H1 (cell line): ENCODE data around the gene MYH11. TPM values are rescaled to one million over a fixed set of nuclear protein-coding genes. Genes with fewer than 3 reads are reported as not detected.

Experiments used
- CTCF ChIA-PET: fragments of 300-600 bp; sonication (Branson Sonifier 250); formaldehyde crosslinking; loops from one replicate; lab custom pipeline; 2021; ENCODE audit not compliant: partially characterized antibody; lab: Charles Lee
- POLR2A ChIA-PET: fragments of 300-600 bp; sonication (Branson Sonifier 250); formaldehyde crosslinking; loops from one replicate; lab custom pipeline; 2021; ENCODE audit warnings: inconsistent platforms; ENCODE audit not compliant: partially characterized antibody; lab: Charles Lee
- DNase-seq, 2 experiments: peaks; one replicate each; pipeline versions ENCODE4 v3.0.0 to v3.0.0-alpha.2; 2010 to 2022; ENCODE audit warnings: low spot score in 2 of 2, low read depth in 1 of 2, mixed read lengths in 1 of 2
- FAIRE-seq: peaks from 2 replicates; lab custom pipeline; 2011; peaks lifted over from hg19 to GRCh38; lab: Jason Lieb, UNC
- H2AFZ ChIP-seq: 2 replicates; pipeline ENCODE4 v1.8.1; 2012; ENCODE audit warnings: low read length, inconsistent platforms
- H2AK5ac ChIP-seq: 2 replicates; pipeline ENCODE4 v1.6.1; 2013; ENCODE audit warnings: low read depth, low read length
- H2BK120ac ChIP-seq: replicated peaks from 2 replicates; pipeline ENCODE3; 2013; ENCODE audit warnings: low read depth, low read length, inconsistent platforms
- H2BK12ac ChIP-seq: 2 replicates; pipeline ENCODE4 v1.6.1; 2013; ENCODE audit warnings: low read depth, low read length
- H2BK15ac ChIP-seq: 2 replicates; pipeline ENCODE4 v1.6.1; 2013; ENCODE audit warnings: low read length
- H2BK20ac ChIP-seq: 2 replicates; pipeline ENCODE4 v1.6.1; 2013; ENCODE audit warnings: low read length
- H2BK5ac ChIP-seq: 2 replicates; pipeline ENCODE4 v1.6.1; 2013; ENCODE audit warnings: low read depth, low read length
- H3K14ac ChIP-seq: 2 replicates; pipeline ENCODE4 v1.6.1; 2013; ENCODE audit warnings: inconsistent platforms; ENCODE audit not compliant: insufficient read length
- H3K18ac ChIP-seq: 2 replicates; pipeline ENCODE4 v1.6.1; 2013; ENCODE audit warnings: low read length; ENCODE audit errors: extremely low read depth
- H3K23ac ChIP-seq: 2 replicates; pipeline ENCODE4 v1.6.1; 2013; ENCODE audit warnings: inconsistent platforms; ENCODE audit not compliant: insufficient read length
- H3K23me2 ChIP-seq: 2 replicates; pipeline ENCODE4 v1.6.1; 2013; ENCODE audit warnings: low read depth, low read length
- H3K27ac ChIP-seq: 2 replicates; pipeline ENCODE4 v1.6.1; 2011; ENCODE audit warnings: low read depth, low read length, inconsistent platforms
- H3K27me3 ChIP-seq, 4 experiments: replicated peaks in 1 of 4; 1 replicate in 1 of 4; 2 replicates in 3 of 4; pipeline versions ENCODE4 v1.6.1 to v1.8.1; 2011 to 2013; ENCODE audit warnings: low read length in 3 of 4, mild to moderate bottlenecking in 3 of 4, inconsistent platforms in 2 of 4, mixed read lengths in 2 of 4, moderate library complexity in 1 of 4; ENCODE audit not compliant: control insufficient read depth in 3 of 4, insufficient read depth in 3 of 4; ENCODE audit errors: extremely low read depth in 1 of 4
- H3K36me3 ChIP-seq, 4 experiments: 2 replicates each; pipeline versions ENCODE4 v1.6.1 to v1.8.1; 2011 to 2013; ENCODE audit warnings: mild to moderate bottlenecking in 4 of 4, low read length in 3 of 4, moderate library complexity in 2 of 4, control low read depth in 1 of 4, inconsistent platforms in 1 of 4; ENCODE audit not compliant: insufficient read depth in 4 of 4, control insufficient read depth in 2 of 4
- H3K4ac ChIP-seq: replicated peaks from 2 replicates; pipeline ENCODE3; 2013; ENCODE audit warnings: low read length, low read depth, mixed read lengths, inconsistent platforms; ENCODE audit not compliant: insufficient read length
- H3K4me1 ChIP-seq, 4 experiments: replicated peaks in 1 of 4; 1 replicate in 1 of 4; 2 replicates in 3 of 4; pipeline versions ENCODE4 v1.6.1 to v1.8.1; 2011 to 2013; ENCODE audit warnings: low read length in 3 of 4, inconsistent platforms in 2 of 4, mixed read lengths in 1 of 4; ENCODE audit not compliant: insufficient read depth in 4 of 4, control insufficient read depth in 3 of 4
- H3K4me2 ChIP-seq, 2 experiments: 2 replicates each; pipeline versions ENCODE4 v1.6.1 to v1.8.1; 2011 to 2013; ENCODE audit warnings: low read depth in 2 of 2, low read length in 2 of 2, control low read depth in 1 of 2, inconsistent platforms in 1 of 2, mild to moderate bottlenecking in 1 of 2; ENCODE audit not compliant: insufficient read depth in 1 of 2
- H3K4me3 ChIP-seq, 4 experiments: fragments of 200-600, 300-600 bp in 1 of 4; sonication (generic), shearing (Covaris generic), sonication (Bioruptor Twin) in 1 of 4; 2 replicates each; pipeline versions ENCODE4 v1.5.1 to v1.8.1; 2011 to 2016; ENCODE audit warnings: low read length in 4 of 4, low read depth in 3 of 4, control low read depth in 2 of 4, inconsistent platforms in 2 of 4, mild to moderate bottlenecking in 2 of 4, mixed read lengths in 1 of 4, moderate library complexity in 1 of 4; ENCODE audit not compliant: insufficient read depth in 2 of 4; ENCODE audit errors: extremely low read depth in 1 of 4
- H3K56ac ChIP-seq: replicated peaks from 2 replicates; pipeline ENCODE3; 2013; ENCODE audit warnings: low read depth, mild to moderate bottlenecking, mixed read lengths, low read length, inconsistent platforms; ENCODE audit not compliant: insufficient read length
- H3K79me1 ChIP-seq: 2 replicates; pipeline ENCODE4 v1.6.1; 2013; ENCODE audit warnings: low read depth, low read length, control low read depth
- H3K79me2 ChIP-seq, 2 experiments: 2 replicates each; pipeline versions ENCODE4 v1.6.1 to v1.8.1; 2012 to 2013; ENCODE audit warnings: low read length in 2 of 2, mild to moderate bottlenecking in 2 of 2, inconsistent platforms in 1 of 2; ENCODE audit not compliant: insufficient read depth in 2 of 2, control insufficient read depth in 1 of 2
- H3K9ac ChIP-seq, 4 experiments: replicated peaks in 1 of 4; 1 replicate in 1 of 4; 2 replicates in 3 of 4; pipeline versions ENCODE4 v1.6.1 to v1.8.1; 2011 to 2013; ENCODE audit warnings: low read depth in 3 of 4, low read length in 3 of 4, control low read depth in 2 of 4, mild to moderate bottlenecking in 2 of 4, moderate library complexity in 2 of 4, inconsistent platforms in 1 of 4; ENCODE audit errors: extremely low read depth in 1 of 4
- H3K9me3 ChIP-seq, 2 experiments: 2 replicates each; pipeline versions ENCODE4 v1.6.1 to v1.8.1; 2012 to 2013; ENCODE audit warnings: mild to moderate bottlenecking in 2 of 2, moderate library complexity in 2 of 2, control low read depth in 1 of 2, inconsistent platforms in 1 of 2, low read depth in 1 of 2, low read length in 1 of 2, mixed read lengths in 1 of 2; ENCODE audit not compliant: insufficient read depth in 2 of 2
- H4K20me1 ChIP-seq, 2 experiments: replicated peaks in 1 of 2; 2 replicates each; pipeline versions ENCODE3 to v1.8.1; 2011 to 2013; ENCODE audit warnings: inconsistent platforms in 2 of 2, low read length in 2 of 2, mild to moderate bottlenecking in 1 of 2; ENCODE audit not compliant: insufficient read depth in 2 of 2, control insufficient read depth in 1 of 2
- H4K5ac ChIP-seq: 2 replicates; pipeline ENCODE4 v1.6.1; 2013; ENCODE audit warnings: low read length, low read depth, mixed read lengths, inconsistent platforms; ENCODE audit not compliant: insufficient read length
- H4K8ac ChIP-seq: 2 replicates; pipeline ENCODE4 v1.8.0; 2013; ENCODE audit warnings: mild to moderate bottlenecking, moderate library complexity, low read length, inconsistent platforms; ENCODE audit not compliant: insufficient read depth; ENCODE audit errors: extremely low read depth
- H4K91ac ChIP-seq: replicated peaks from 2 replicates; pipeline ENCODE3; 2013; ENCODE audit warnings: low read length, mixed read lengths, inconsistent platforms; ENCODE audit not compliant: insufficient read length
- CBX8 ChIP-seq: fragments of 300-800, 300-1000 bp; sonication (generic); IDR thresholded peaks from 2 replicates; pipeline ENCODE4 v1.7.1; 2016; ENCODE audit warnings: low read depth, low read length, borderline replicate concordance
- CHD2 ChIP-seq: IDR thresholded peaks from 2 replicates; pipeline ENCODE4 v1.6.1; 2012; ENCODE audit warnings: low read length, improper control_type of control experiment
- CREB1 ChIP-seq: IDR thresholded peaks from 2 replicates; pipeline ENCODE4 v1.6.1; 2012; ENCODE audit warnings: inconsistent platforms
- GABPA ChIP-seq: IDR thresholded peaks from 2 replicates; pipeline ENCODE4 v1.6.1; 2011; ENCODE audit warnings: mild to moderate bottlenecking, low read length, moderate library complexity, borderline replicate concordance; ENCODE audit not compliant: insufficient read depth
- GTF2F1 ChIP-seq: IDR thresholded peaks from 2 replicates; pipeline ENCODE4 v1.6.1; 2012; ENCODE audit warnings: low read depth, low read length, improper control_type of control experiment, borderline replicate concordance
- KDM1A ChIP-seq: fragments of 200-600, 300-600 bp; sonication (generic); IDR thresholded peaks from 2 replicates; pipeline ENCODE4 v1.7.1; 2016; ENCODE audit warnings: mild to moderate bottlenecking, low read length, borderline replicate concordance
- KDM5A ChIP-seq: fragments of 200-600 bp; IDR thresholded peaks from 2 replicates; pipeline ENCODE4 v1.7.1; 2012; ENCODE audit warnings: mild to moderate bottlenecking, low read length, inconsistent platforms, mixed read lengths
- POLR2AphosphoS5 ChIP-seq: IDR thresholded peaks from 2 replicates; pipeline ENCODE4 v1.6.1; 2011; ENCODE audit warnings: low read depth, low read length
- SAP30 ChIP-seq: fragments of 300-600 bp; sonication (generic); IDR thresholded peaks from 2 replicates; pipeline ENCODE4 v1.7.1; 2012; ENCODE audit warnings: low read length, moderate library complexity, mild to moderate bottlenecking, inconsistent platforms; ENCODE audit not compliant: insufficient read depth, insufficient replicate concordance
- WGBS, 2 experiments: shearing (Covaris generic) in 1 of 2; methylation state at CpG; one replicate each; pipeline versions ENCODE4 v1.1.6 to v1.1.7; 2013 to 2015; ENCODE audit warnings: low lambda C conversion rate in 2 of 2, mixed read lengths in 2 of 2, inconsistent platforms in 1 of 2, low coverage in 1 of 2, missing lambda C conversion rate in 1 of 2; ENCODE audit not compliant: insufficient replicate concordance in 2 of 2, insufficient coverage in 1 of 2, insufficient read length in 1 of 2; ENCODE audit errors: extremely low coverage in 1 of 2, missing lambda C conversion rate in 1 of 2; 5-methylcytosine and 5-hydroxymethylcytosine counted together
- polyA plus RNA-seq, 7 experiments: library from polyadenylated mRNA; depleted of rRNA in 3 of 7; stranded (reverse) in 5 of 7; unstranded in 2 of 7; fragments of >200 nt in 5 of 7; fragments of 200-250 nt in 2 of 7; gene quantifications; 1 replicate in 5 of 7; 2 replicates in 1 of 7; 4 replicates in 1 of 7; pipeline versions ENCODE4 v1.2.1 to v1.2.3, GENCODE V29; 2011 to 2013; ENCODE audit warnings: missing spikeins in 2 of 7, mixed read lengths in 2 of 7
- total RNA-seq: library from RNA; stranded (reverse); fragmentation: NEBNext Ultra II Directional; extraction: Animal tissue kit (Norgen Biotek cat#: 25700); gene quantifications from 2 replicates; pipeline ENCODE4 v1.2.1, GENCODE V29; 2021
- TF ChIP-seq, protein P1 (sequence below): IDR thresholded peaks from 2 replicates; pipeline ENCODE4 v1.6.1; 2012; ENCODE audit warnings: low read length, inconsistent platforms
- TF ChIP-seq, protein P2 (sequence below): IDR thresholded peaks from 2 replicates; pipeline ENCODE4 v1.6.1; 2011; ENCODE audit warnings: low read length, improper control_type of control experiment

MYH11 gene
- total and polyA plus RNA-seq, 2 of the 8 experiments (the other 6 are each of a cell fraction or from before 2014, with no cell fraction given), result 0.11 to 0.78 TPM

GRCh38 chr16:15798671-15799070, 58.2 kb downstream of the MYH11 start:
- no peaks in the 10 kb centered on the region; a peak in 1 of 7 replicates for H3K27me3 ChIP-seq
- H2BK20ac ChIP-seq, result no peak overlapping the region
- H2AK5ac ChIP-seq, result no peak overlapping the region
- H3K14ac ChIP-seq, result no peak overlapping the region
- no peak overlapping the region for H4K5ac ChIP-seq
- no peak overlapping the region for H3K4me3 ChIP-seq
- FAIRE-seq (no peak), DNase-seq (no peak)
- H4K91ac ChIP-seq, result no peak overlapping the region
- H3K27ac ChIP-seq, result no peak overlapping the region
- H2AFZ ChIP-seq, result no peak overlapping the region
- no peak overlapping the region for H3K4ac ChIP-seq
- H2BK5ac ChIP-seq, result no peak overlapping the region
- no peak overlapping the region for H3K18ac ChIP-seq
- TF ChIP-seq GABPA (no peak), KDM1A (no peak), KDM5A (no peak), CREB1 (no peak), CBX8 (no peak), POLR2AphosphoS5 (no peak), GTF2F1 (no peak), CHD2 (no peak), SAP30 (no peak)
- TF ChIP-seq, protein P1, sequence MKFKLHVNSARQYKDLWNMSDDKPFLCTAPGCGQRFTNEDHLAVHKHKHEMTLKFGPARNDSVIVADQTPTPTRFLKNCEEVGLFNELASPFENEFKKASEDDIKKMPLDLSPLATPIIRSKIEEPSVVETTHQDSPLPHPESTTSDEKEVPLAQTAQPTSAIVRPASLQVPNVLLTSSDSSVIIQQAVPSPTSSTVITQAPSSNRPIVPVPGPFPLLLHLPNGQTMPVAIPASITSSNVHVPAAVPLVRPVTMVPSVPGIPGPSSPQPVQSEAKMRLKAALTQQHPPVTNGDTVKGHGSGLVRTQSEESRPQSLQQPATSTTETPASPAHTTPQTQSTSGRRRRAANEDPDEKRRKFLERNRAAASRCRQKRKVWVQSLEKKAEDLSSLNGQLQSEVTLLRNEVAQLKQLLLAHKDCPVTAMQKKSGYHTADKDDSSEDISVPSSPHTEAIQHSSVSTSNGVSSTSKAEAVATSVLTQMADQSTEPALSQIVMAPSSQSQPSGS, result no peak
- TF ChIP-seq, protein P2, sequence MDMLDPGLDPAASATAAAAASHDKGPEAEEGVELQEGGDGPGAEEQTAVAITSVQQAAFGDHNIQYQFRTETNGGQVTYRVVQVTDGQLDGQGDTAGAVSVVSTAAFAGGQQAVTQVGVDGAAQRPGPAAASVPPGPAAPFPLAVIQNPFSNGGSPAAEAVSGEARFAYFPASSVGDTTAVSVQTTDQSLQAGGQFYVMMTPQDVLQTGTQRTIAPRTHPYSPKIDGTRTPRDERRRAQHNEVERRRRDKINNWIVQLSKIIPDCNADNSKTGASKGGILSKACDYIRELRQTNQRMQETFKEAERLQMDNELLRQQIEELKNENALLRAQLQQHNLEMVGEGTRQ, result no peak
- 0 out of 4 replicates have a peak, but pooled peaks cover 0 to 2% of the 10 kb centered on the region in 2 experiments for H3K9me3 ChIP-seq
- no peaks in the 10 kb centered on the region for H3K36me3 ChIP-seq
- no peaks in the 10 kb centered on the region for H3K4me1 ChIP-seq
- H4K8ac ChIP-seq, result no peak overlapping the region
- H2BK12ac ChIP-seq, result no peak overlapping the region
- 96% methylated on average over 5 of the region's 5 CpGs; no CpG with 5 or more reads in 1 of the 2 experiments for WGBS, 2 experiments
- H3K79me1 ChIP-seq, result no peaks in the 10 kb centered on the region
- no peaks in the 10 kb centered on the region for H3K79me2 ChIP-seq
- H3K4me2 ChIP-seq, result no peak overlapping the region
- no peak overlapping the region for H3K23ac ChIP-seq
- peaks cover 9% of the 10 kb centered on the region; the same call in 1 of the 2 replicates for H3K23me2 ChIP-seq
- no peak overlapping the region for H3K56ac ChIP-seq
- H3K9ac ChIP-seq, result no peak overlapping the region
- ChIA-PET CTCF (no interaction called here), POLR2A (no interaction called here)
- H2BK120ac ChIP-seq, result no peak overlapping the region
- H4K20me1 ChIP-seq, result no peaks in the 10 kb centered on the region
- H2BK15ac ChIP-seq, result no peak overlapping the region
